NCI-H1092 (cell line): ENCODE results near the gene CPNE5.

Experiments
- DNase-seq: peaks from one replicate; lab custom pipeline; 2025; lab: John Stamatoyannopoulos, UW

CPNE5 gene

DNA sequence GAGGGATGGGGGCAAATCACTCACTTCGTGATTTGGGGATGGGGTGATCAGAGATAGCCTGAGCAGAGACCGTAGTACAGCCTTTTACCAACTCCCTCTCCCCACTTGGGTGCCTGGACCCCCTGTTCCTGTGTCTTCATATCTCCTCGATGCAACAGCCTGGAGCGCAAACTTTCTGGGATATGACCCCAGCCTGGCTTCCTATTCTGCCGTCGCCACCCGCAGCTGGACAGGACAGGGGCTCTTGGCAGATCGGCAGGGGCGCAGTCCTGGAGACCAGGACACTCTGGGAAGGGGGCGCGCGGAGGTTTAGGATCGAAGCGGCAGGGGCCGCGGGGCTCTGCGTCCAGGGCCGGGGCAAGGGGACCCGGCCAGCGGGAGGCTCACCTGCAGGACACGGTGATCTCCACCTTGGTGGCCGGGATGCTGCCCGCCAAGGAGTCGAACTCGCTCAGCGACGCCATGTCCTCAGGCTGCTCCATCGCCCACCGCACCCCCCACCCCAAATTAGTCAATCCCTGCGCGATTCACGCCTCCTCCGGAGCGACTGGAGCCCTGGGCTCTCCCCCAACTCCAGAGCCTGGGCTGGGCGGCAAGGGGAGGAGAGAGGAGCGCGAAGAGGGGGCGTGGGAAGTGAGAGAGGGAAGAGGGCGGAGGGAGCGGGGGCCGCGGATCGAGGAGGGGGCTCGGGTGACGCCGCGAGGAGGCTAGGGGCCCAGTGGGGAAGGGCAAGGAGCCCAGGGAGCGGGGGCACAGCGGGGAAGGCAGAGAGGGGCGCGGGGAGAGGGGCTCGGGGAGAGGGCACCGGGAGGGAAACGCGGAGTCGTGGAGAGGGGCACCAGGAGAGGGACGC lies at the start of gene CPNE5:
Gene CPNE5, minus strand, starts transcription at position 549 of the 853 bp plus-strand sequence. Its CDS starts 67 bp downstream, at position 482.
- DNase-seq, result no peak

DNA sequence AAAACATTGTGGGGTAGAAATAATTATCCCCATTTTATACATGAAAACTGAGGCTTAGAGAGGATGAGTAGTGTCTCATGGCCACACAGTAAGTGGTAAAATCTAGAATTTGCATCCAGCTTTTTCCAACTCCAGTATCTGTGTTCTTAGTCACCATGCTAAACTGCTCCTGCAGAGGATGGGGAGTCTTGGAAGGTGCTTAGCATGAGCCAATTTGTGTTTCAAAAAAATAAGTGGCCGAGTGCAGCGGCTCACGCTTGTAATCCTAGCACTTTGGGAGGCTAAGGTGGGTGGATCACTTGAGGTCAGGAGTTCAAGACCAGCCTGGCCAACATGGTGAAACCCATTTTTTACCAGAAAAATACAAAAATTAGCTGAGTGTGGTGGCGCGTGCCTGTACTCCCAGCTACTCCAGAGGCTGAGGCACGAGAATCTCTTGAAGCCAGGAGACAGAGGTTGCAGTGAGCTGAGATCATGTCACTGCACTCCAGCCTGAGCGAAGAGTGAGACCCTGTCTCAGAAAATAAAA lies 48.9 kb upstream of the CPNE5 start:
- DNase-seq, result no peak

DNA sequence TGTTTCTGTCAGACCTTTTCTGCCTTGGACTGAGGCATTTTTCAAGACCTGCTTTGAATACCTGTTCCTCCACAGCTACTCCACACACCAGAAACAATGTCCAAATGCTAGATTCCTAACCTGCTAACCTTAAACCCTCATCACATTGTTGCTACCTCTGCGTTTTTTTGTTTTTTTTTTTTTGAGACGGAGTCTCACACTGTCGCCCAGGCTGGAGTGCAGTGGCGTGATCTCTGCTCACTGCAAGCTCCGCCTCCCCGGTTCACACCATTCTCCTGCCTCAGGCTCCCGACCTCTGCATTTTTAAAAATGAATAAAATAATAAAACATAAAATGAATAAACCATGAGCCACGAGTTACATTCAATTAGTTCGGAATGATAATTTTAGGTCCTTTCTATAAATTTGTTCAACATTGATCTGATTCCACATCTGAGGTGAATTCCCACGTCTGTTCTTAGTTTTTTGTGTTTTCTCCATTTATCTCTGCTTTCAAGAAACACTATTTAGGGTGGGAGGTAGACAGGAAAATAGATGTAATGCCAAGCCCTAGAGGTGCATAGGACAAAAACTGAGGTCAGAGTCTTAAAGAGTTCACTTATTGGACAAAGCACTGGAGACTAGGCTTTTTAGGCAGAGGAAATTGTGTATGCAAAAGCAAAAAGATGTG lies 47.8 kb upstream of the CPNE5 start:
- DNase-seq, result no peak

DNA sequence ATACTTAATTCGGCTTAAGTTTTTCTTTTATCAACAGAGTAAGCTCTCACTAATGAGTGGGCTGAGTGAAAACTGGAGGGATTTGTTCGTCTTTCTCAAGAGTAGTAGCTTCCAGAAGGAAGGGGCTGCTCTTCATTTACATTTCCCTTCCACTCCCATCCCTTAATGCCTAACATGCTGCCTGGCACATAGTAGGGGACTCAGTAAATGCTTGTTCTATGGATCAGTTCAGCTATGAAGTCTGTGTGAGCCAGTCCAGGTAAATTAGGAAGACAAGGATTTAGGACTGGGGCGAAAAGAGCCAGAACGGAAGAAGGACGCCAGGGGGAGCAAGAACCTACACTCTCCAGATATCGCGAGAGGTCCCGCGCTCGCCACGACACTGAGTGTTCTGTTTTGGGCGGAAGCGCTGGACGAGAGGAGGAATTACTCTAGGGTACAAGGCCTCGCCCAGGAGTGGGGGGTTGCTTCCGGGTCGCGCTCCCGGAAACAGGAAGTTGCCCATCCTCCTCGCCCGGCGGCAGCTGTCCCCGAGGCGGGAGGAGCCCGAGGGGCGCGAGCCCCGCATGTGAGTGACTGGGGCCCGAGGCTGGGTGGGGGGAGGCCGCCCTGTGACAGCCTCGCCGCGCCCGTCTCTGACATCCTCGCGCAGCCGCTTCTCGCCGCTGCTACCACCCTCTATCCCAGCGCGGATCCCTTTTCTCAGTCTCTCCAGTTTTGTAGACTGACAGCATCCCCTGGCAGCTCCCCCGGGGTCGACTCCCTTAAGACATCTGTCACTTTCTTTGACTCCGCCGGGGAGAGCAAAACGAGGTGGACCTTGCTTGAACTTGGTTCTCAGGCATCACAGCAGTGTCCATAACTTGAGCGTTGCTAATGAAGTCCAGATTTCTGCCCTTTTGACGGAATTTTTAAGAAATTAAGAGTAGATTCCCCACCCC lies 46.5 kb upstream of the CPNE5 start, which contains the start of gene C6orf89:
Gene C6orf89, plus strand, starts transcription at position 492 of the 941 bp plus-strand sequence. CDS start 13,493 bp downstream, outside the sequence.
- DNase-seq, result peak; percentile 96

DNA sequence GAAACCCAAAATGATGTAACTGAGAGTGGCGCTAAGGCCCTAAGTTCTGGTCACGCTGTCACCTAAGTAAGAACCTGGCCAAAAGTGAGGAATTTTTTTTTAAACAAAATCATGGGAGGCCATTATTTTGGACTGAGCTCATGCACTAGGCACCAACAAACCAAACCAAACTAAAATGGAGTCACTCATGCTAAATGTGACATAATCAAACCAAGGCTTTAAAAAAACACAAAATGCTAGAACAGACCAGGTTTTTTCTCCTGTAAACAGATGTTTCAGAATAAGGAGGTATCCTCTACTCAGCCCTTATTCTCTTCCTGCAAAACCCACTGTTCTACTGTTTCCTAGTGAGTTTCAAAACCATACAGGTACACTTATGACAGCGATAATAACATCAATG lies 45.4 kb upstream of the CPNE5 start:
- no peak for DNase-seq

DNA sequence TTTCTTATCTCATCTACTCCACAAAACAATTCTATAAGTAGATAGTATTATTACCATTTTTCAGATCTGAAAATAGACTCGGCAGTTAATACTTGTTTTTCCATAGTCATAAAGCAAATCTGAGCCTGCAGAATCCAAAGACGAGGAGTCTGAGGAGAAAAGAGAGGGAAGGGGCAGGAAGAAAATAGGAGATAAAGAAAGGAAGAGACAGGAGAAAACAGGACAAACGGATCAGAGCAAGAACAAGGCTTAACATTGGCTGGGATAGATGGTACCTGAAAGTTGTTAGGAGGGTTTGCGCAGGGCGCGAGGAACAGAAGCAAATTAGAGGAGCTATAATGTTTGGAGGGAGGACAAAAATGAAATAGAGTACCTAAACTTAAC lies 36.0 kb upstream of the CPNE5 start:
- DNase-seq, result no peak

DNA sequence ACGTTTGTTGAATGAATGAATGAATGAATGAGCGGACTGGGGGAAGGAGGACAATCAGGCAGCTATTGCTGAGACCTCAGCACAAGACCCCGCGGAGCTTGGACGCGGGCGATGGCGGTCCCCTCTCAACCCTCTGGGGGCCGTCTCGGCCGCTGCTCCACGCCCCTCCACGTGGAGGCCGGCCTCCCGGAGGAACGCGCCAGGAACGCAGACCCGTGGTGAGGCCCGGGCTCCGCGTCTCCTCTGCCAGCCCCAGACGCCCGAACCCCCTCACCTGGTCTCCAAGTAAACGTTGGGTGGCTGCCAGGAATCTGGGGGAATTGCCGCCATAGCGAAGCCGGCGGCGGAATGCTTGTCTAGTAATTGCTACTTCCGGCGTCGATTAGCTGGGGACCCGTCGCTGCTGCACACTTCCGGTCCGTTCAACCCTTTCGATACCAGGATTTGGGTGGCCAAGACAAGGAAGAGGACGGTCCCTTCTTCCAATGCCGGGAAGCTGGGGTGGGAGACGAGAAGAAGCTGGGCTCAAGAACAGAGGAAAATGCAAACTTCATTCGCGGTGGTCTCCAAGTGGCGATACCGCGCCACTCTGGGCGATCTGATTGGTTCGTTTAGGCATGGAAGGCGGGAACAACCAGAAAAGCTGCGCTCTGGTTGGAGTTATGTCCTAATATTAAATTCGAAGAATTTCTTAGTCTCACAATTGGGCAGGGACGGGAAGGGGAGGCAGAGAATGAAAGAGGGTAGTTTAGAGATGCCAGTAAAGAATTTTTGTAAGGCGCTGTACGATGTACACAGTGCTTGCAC lies 35.4 kb upstream of the CPNE5 start, which contains the start of gene PPIL1:
Gene PPIL1, minus strand, starts transcription at position 361 of the 807 bp plus-strand sequence. Its CDS starts 31 bp downstream, at position 330.
- peak; percentile 90 for DNase-seq

DNA sequence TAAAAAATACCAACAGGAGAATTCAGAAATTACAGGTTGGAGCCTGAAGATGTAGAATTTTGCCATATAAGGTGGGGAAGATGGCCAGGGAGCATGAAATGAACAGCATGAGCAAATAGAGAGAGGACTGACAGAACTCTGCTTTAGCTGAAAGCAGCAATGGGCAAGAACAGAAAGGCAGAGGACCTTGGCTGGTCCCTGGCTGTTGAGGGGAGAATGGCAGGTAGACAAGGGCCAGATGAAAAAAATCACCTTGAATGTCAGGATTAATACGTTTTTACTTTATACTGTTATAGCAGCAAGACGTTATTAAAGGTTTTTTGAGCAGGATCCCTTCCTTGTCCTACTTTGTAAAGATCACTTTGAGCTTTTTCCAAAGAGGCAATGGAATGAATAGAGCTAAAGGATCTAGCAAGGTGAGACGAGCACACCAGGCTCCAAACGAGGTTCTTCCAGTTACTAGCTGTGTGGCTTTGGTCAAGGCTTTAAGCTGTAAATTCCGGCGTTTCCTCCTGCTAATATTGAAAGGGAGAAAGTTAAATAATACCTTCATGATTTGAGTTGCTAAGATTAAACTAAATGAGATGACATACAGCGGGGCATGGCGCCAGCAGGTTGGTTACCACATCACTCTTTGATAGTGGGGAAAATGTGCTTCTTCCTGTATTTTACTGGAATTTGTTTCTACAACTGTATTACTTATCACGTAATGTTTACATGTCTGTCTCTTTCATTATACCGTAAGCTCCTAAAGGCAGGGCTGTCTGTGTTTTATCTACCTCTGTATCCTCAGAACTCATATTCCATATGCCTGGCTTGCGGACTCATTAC lies 34.6 kb upstream of the CPNE5 start:
- DNase-seq, result no peak

DNA sequence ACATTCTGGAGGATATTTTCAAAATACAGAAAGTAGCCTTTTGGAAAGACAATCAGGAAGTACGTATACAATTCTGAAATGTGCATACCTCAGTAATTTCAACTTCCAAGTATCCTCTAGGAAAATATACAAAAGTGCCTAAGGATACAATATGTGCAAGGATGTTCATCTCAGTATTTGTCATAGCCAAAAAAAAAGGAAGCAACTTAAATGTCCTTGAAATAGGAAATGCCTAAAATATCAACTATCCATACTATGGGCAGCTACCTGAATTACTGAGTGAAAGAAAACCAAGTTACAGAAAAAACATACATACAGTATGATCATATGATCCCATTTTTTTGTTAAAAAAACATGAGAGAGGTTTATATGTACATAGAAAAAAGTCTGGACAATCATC lies 33.9 kb upstream of the CPNE5 start:
- no peak for DNase-seq

DNA sequence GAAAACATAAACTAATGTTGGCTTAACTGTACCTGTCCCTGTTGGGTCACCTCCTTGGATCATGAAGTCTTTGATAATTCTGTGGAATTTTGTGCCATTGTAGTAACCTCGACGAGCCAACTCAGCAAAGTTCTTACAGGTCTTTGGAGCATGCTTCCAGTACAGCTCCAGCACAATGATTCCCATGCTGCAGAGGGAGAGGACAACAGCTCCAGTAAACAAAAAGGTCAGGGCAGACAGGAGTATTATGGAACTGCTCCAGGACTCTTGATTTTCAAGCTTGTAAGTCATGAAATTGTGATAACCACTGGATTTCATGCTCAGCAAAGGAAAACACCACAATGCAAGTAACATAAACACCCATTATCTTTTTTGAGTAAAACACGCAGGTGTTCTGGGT lies 32.4 kb upstream of the CPNE5 start:
- DNase-seq, result no peak

DNA sequence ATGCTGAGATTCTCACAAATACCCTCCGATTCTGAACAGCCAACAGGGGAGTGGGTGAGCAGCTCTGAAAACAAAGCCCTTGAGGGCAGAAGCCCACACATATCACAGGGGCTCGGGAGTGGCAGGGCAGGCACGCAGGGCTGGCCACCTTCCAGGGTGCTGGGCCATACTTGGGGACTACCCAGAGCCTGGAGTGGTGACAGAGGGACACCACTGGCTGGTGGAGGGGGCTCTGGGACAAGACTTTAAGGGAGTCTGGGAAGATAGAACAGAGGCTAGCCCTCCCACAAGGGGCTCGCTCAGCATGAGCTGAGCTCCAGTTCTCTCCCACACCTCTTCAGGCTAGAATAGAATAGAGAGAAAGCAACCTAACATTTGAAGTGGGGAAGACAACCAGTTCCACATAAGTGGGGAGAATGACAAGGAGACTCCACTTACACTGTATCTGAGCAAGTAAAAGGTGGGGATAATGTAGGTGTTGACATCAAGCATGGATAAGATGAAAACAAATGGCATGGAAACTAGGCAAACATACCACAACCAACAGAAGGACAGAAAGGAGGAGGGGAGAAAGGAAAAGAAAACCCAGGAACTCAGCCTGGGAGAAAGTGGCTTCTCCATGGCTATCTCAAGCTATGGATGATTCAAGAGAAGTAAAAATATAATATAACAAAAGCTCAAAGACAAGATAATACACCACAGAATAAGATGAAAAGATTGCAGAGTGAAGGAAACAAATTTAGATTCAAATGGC lies 28.4 kb upstream of the CPNE5 start:
- no peak for DNase-seq

DNA sequence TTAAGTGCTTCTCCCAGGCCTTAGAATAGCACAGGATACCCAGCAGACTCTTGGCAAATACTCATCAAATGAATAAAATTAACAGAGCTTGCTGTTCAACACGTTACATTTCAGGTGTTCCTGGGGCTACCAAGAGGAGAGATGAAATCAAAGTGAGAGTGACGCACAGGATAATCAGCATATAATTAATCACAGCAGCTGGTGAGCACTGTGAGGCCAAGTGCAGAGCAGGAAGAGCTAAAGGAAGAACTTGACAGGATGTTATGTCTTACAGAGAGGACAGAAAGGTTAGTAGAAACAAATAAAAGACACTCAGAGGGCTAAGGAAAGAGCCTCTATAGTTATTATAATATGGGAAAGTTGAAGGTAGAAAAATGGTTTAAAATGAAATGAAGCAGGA lies 26.6 kb upstream of the CPNE5 start:
- DNase-seq, result no peak

DNA sequence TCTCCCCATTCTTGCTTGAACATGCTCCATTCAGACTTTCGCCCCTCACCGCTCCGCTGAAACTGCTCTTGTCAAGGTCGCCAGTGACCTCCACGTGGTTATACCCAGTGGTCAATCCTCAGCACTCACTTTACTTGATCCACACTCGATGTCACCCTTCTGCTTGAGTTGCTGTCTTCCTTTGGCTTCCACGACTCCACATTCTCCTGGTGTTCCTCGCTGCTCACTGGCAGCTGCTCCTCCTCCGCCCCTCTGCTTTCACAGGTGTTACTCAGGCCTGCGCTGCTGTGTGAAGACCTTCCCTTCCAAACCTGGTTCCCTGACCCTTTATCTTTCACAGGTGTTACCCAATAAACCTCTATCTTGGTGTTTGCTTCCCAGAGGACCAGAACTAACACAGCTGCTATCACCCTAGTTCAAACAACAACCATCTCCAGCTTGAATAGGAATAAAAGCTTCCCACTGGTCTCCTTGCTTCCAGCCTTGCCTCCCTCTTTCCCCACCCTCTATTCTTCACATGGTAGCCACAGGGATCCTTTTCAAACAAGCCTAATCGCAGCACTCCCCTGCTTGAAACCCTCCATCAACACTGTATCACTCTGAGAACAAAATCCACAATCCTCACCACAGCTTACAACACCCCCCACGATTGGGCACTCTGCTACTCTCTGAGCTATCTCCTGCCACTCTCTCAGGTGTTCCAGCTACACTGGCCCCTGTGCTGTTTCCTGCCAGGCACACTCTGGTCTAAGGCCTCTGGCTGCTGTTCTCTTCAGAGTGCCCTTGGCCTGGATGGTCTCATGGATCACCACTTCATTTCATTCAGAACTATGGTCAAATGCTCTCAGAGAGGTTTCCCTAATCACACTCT lies 24.7 kb upstream of the CPNE5 start:
- DNase-seq, result no peak

DNA sequence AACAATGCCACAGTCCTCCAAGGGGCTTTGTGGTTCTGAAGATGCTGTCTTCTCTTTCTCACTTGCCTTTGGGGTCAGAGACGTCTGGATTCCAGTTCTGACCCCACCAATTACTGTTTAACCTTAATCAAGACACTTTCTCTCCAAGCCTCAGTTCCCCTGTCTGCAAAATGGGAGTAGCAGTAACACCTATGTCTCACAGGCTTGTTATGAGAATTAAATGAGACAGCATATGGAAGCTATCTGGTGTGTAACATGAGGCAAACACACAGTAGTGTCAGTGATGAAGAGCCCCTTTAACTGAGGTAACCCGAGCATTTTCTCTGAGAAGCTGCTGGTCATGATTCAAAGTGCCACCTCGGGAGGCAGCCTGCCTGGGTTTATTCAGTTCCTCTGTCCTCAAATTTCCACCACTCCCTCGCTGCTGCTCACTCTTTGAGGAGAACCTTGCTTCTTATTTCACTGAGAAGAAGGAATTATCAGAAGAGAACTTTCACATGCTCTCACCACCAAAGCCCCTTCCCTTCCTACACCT lies 23.7 kb upstream of the CPNE5 start:
- no peak for DNase-seq

DNA sequence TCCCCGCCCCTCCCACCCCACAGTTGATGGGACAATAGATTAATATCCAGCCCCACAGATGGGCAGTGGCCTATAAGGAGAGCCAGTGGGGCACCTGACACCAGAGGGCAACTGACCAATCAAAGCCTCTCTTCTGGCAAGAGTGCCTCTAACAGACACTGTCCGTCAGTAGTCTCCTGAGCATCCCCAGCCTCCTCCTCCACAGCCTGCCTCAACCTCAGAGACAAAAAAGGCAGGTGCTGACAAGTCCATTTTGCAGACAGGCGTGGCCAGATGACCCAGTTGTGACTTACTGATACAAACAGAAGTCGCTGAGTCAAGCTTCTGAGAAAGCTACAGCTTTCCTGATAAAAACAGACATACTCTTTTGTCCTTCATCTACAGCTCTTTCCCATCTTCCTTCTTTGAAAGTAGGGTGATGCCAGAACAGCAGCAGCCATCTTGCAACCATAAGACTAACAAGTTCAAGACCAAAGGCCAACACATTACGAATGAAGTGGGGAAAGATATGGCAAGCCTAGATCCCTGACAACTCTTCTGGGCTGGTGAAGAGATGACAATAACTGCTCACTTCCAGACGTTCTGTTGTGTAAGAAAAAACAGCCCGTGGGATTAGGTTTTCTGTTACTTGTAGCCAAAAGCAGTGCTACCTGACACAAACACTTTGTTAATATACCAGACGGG lies 23.1 kb upstream of the CPNE5 start:
- DNase-seq, result no peak

DNA sequence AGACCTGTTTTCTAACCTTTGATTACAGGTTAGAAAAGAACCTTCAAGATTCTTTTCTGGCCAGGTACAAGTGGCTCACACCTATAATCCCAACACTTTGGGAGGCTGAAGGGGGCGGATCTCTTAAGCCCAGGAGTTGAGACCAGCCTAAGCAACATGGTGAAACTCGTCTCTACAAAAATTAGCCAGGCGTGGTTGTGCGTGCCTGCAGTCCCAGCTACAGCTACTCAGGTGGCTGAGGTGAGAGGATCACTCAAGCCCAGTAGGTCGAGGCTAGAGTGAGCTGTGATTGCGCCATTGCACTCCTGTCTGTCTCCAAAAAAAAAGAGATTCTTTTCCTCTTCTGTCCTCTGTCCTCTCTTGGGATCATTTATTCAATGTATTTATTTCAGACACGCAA lies 20.9 kb upstream of the CPNE5 start:
- no peak for DNase-seq

DNA sequence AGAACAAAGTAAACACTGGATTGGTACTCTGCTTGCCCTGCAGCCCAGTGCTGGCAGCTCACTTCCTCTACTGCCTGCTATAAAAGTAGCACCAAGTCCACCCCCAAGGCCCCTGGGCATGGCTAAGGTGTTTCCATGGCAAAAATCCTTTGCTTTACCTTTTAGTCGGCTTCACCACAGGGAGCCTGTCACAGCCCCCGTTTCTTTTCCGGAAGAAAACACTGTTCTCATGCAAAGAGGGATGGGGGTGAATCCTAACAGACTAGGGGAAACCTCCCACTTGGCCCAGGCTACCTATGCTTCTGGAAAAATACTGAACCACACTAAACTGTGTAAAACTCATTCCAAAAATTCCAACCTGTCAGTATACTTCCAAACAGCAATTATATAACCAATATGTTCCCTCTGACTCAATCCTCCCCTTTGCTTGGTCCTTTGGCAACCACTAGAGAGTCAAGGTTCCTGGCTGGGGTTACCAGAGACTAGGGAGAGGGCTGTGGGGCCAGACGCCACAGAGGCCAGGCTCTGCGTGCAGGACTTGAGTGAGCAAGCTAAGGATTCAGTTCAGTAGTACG lies 19.2 kb upstream of the CPNE5 start:
- DNase-seq, result no peak
